Liver (tissue), 3 donors: Measurements from ENCODE around the gene SLC49A3.

Source experiments
- ATF3 ChIP-seq: IDR thresholded peaks from 2 replicates; pipeline ENCODE4 v1.6.1; 2016; ENCODE audit warnings: antibody characterized with exemption
- CTCF ChIP-seq: fragments of 150-350 bp; IDR thresholded peaks from 2 replicates; pipeline ENCODE4 v1.5.1; 2017; ENCODE audit warnings: improper control_type of control experiment, low read depth, low read length; ENCODE audit not compliant: missing input control
- FOXA1 ChIP-seq: IDR thresholded peaks from 2 replicates; pipeline ENCODE4 v1.6.1; 2016; ENCODE audit warnings: antibody characterized with exemption
- GABPA ChIP-seq, 2 donors: IDR thresholded peaks in 1 of 2; conservative IDR thresholded peaks in 1 of 2; 2 replicates each; pipeline ENCODE4 v1.6.1; 2016; ENCODE audit warnings: antibody characterized with exemption in 2 of 2, mild to moderate bottlenecking in 1 of 2, moderate library complexity in 1 of 2
- JUND ChIP-seq, 2 donors: IDR thresholded peaks; 2 replicates each; pipeline ENCODE4 v1.6.1; 2016; ENCODE audit warnings: antibody characterized with exemption in 2 of 2
- MAX ChIP-seq: IDR thresholded peaks from 2 replicates; pipeline ENCODE4 v1.6.1; 2016; ENCODE audit warnings: antibody characterized with exemption
- NR2F2 ChIP-seq: IDR thresholded peaks from 2 replicates; pipeline ENCODE4 v1.6.1; 2016; ENCODE audit warnings: antibody characterized with exemption
- RAD21 ChIP-seq, 2 donors: IDR thresholded peaks; 2 replicates each; pipeline ENCODE4 v1.6.1; 2016; ENCODE audit warnings: antibody characterized with exemption in 2 of 2, mild to moderate bottlenecking in 2 of 2
- REST ChIP-seq: IDR thresholded peaks from 2 replicates; pipeline ENCODE4 v1.6.1; 2016; ENCODE audit warnings: antibody characterized with exemption, mild to moderate bottlenecking
- RXRA ChIP-seq, 2 donors: IDR thresholded peaks; 2 replicates each; pipeline ENCODE4 v1.6.1; 2017 to 2018; ENCODE audit warnings: antibody characterized with exemption in 2 of 2, mild to moderate bottlenecking in 1 of 2
- SP1 ChIP-seq: IDR thresholded peaks from 2 replicates; pipeline ENCODE4 v1.6.1; 2018; ENCODE audit warnings: antibody characterized with exemption, mild to moderate bottlenecking
- TAF1 ChIP-seq: conservative IDR thresholded peaks from 2 replicates; pipeline ENCODE4 v1.6.1; 2016; ENCODE audit warnings: antibody characterized with exemption, mild to moderate bottlenecking
- YY1 ChIP-seq: IDR thresholded peaks from 2 replicates; pipeline ENCODE4 v1.6.1; 2016; ENCODE audit warnings: antibody characterized with exemption, mild to moderate bottlenecking
- ZBTB33 ChIP-seq: IDR thresholded peaks from 2 replicates; pipeline ENCODE4 v1.6.1; 2016; ENCODE audit warnings: antibody characterized with exemption
- donor health status: healthy.
- donor health status: healthy.

- TF ChIP-seq CTCF: no peak
- no peak for TF ChIP-seq FOXA1
- TF ChIP-seq REST: no peak
- TF ChIP-seq YY1: no peak
- no peak for TF ChIP-seq MAX
- no peak for TF ChIP-seq SP1
- no peak for TF ChIP-seq TAF1
- TF ChIP-seq NR2F2: no peak
- TF ChIP-seq JUND (IDR thresholded peaks at IDR 0.05): no peak
- no peak for TF ChIP-seq ZBTB33
- no peak for TF ChIP-seq ATF3
- no peak for TF ChIP-seq RAD21 (IDR thresholded peaks at IDR 0.05)
- TF ChIP-seq RXRA (IDR thresholded peaks at IDR 0.05): no peak
- no peak for TF ChIP-seq GABPA (IDR thresholded peaks at IDR 0.05 in 1 of 2, conservative IDR thresholded peaks at IDR 0.05 in 1 of 2)
Measured at GRCh38 chr4:637536-638280, 51.2 kb downstream of the SLC49A3 start.
